H1 (cell line): ENCODE results near the gene GABPB1. TPM values are rescaled to one million over a fixed set of nuclear protein-coding genes. Genes with fewer than 3 reads are reported as not detected.

Source experiments
- CEBPB ChIP-seq: IDR thresholded peaks from 2 replicates; pipeline ENCODE4 v1.6.1; 2012; ENCODE audit warnings: low read depth, low read length
- polyA plus RNA-seq, 7 experiments: library from polyadenylated mRNA; depleted of rRNA in 3 of 7; stranded (reverse) in 5 of 7; unstranded in 2 of 7; fragments of >200 nt in 5 of 7; fragments of 200-250 nt in 2 of 7; gene quantifications; 1 replicate in 5 of 7; 2 replicates in 1 of 7; 4 replicates in 1 of 7; pipeline versions ENCODE4 v1.2.1 to v1.2.3, GENCODE V29; 2011 to 2013; ENCODE audit warnings: missing spikeins in 2 of 7, mixed read lengths in 2 of 7
- total RNA-seq: library from RNA; stranded (reverse); fragmentation: NEBNext Ultra II Directional; extraction: Animal tissue kit (Norgen Biotek cat#: 25700); gene quantifications from 2 replicates; pipeline ENCODE4 v1.2.1, GENCODE V29; 2021

The GABPB1 gene
- total and polyA plus RNA-seq, 2 of the 8 experiments (the other 6 are each of a cell fraction or from before 2014, with no cell fraction given) = 24.5 to 32.3 TPM

DNA sequence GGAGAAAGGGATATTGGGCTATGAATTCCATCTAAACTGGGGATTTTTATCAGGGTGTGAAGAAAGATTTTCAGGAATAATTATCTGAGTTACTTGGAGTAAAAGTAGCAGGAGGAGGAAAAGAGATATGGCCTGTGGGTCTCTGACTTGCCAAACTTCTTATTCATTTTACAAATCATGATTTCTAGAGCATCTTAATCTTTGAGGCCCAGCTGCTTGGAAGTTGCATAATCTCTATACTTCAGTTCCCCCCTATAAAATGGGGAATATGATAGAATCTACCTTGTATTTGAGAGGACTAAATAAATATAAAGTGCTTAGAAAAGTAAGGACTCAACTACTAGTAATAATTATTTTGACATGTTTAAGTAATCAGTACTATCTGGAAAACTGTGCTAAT lies 11.0 kb upstream of the GABPB1 start (continued):
- no peak for TF ChIP-seq CEBPB
